Osteocyte (in vitro differentiated cells): ENCODE results near the gene TFAP2E. TPM values are rescaled to one million over a fixed set of nuclear protein-coding genes. Genes with fewer than 3 reads are reported as not detected.

ENCODE experiments used
- total RNA-seq: library from RNA; stranded (reverse); gene quantifications from 2 replicates; pipeline ENCODE4 v1.2.1, GENCODE V29; 2021

The TFAP2E gene
- total RNA-seq, 1 donor from 2014 or later: 0.35 TPM

Other genes starting within 250 kb of the TFAP2E start
- gene KIAA0319L, start 15.9 kb upstream of the TFAP2E start, total RNA-seq: 43.6 and 44.9 TPM in 2 replicates
- 38.3 and 38.7 TPM in 2 replicates for gene NCDN, start 15.5 kb upstream of the TFAP2E start, total RNA-seq
- gene PSMB2, start 68.2 kb downstream of the TFAP2E start, total RNA-seq: 62.8 and 70.7 TPM in 2 replicates
- gene C1orf216, start 145.6 kb downstream of the TFAP2E start, total RNA-seq: 18.8 TPM in 2 replicates
- 7.0 and 7.7 TPM in 2 replicates for gene CLSPN, start 196.7 kb downstream of the TFAP2E start, total RNA-seq
- gene AGO4, start 234.7 kb downstream of the TFAP2E start, total RNA-seq: 10.1 and 14.6 TPM in 2 replicates